Measurements from ENCODE around the gene ECPAS.
A peak's percentile ranks its signal among the peaks of the same experiment; 100 is the strongest.
"Not testable (repeated sequence)": the region's sequence is repeated elsewhere in the genome, so short reads cannot be mapped to it uniquely, and the experiment has no call there.

Gene ECPAS

DNA sequence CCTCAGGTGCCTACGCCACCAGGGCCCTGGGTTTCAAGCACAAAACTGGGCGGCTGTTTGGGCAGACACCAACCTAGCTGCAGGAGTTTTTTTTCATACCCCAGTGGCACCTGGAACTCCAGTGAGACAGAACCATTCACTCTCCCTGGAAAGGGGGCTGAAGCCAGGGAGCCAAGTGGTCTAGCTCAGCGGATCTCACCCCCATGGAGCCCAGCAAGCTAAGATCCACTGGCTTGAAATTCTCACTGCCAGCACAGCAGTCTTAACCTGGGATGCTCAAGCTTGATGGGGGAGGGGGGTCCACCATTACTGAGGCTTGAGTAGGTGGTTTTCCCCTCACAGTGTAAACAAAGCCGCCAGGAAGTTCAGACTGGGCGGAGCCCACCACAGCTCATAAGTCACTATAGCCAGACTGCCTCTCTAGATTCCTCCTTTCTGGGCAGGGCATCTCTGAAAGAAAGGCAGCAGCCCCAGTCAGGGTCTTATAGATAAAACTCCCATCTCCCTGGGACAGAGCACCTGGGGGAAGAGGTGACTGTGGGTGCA lies 149.8 kb downstream of the ECPAS start:
- DNase-seq (ENCODE audit: low read depth) = not testable (repeated sequence)

DNA sequence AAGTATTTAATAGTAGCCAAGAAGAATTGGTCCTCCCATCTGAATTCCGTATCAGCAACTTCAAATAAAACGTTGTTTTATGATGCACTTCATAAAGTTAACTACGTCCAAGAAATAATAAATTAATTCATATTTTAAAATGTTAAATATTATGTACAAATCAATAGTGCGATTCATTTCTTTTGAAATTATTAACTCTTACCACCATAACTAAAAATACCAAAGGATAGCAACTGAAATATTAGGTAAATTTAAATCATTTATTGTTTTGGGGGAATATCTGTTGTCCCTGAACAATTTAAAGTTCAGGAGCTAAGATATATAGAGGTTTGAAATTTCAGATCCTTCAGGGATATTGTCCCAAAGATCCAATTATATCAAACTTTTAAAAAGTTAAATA lies 154.1 kb downstream of the ECPAS start, which contains the start of gene OR2K2:
Gene OR2K2, minus strand, starts transcription at position 101 of the 400 bp plus-strand sequence. CDS start 1,791 bp downstream, outside the sequence.
- no peak for DNase-seq (ENCODE audit: low read depth)

DNA sequence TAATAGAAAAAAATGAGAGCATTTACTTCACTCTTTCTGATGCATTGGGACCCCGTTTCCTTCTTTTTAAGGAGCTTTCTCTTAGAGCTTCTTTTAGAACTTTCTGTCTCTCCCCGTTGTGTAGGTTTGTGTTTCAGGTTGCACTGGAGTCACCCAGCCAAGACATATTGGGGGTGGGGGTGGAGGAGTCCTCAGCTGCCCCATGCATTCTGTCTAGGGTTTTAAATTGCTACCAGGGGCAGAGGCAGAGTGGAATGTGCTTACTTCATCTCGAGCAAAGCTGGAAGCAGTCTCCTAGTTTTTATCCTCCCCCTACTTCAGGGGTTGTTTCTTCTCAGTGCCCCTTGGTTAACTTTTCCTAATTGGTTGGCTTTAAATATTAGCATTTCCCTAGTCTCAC lies 163.6 kb downstream of the ECPAS start:
- DNase-seq (ENCODE audit: low read depth) = peak; percentile 16

DNA sequence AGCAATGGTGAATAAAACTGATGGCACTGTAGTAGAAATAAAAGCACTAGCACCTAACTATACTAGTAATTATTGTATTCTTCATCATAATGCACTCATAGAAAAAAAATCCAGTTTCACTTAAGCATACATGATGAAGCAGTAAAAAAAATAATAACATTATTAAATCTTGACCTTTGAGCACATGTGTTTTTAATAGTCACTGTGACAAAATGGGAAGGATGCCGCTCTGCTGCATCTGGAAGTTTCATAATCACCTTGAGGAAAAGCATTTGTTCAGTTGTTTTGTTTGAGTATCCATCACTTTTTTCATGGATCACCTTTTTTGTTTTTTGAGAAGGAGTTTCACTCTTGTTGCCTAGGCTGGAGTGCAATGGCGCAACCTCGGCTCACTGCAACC lies 167.4 kb downstream of the ECPAS start:
- no peak for DNase-seq (ENCODE audit: low read depth)

Data from amniotic epithelial cell (primary cell).